Activated B cell treated with CpG ODN at 0.5 μM for 24 hours (primary cell): Measurements from ENCODE around the gene DOC2B. TPM values are rescaled to one million over a fixed set of nuclear protein-coding genes. Genes with fewer than 3 reads are reported as not detected.

Experiments
- ATAC-seq: fragments of 200-7000 bp; cut with Tn5 transposase; one replicate; pipeline ENCODE4 v1.10.0; 2021; ENCODE audit warnings: low read depth, mild to moderate bottlenecking, moderate library complexity
- CTCF ChIA-PET: fragments of 350-600 bp; sonication (Branson Sonifier 250); formaldehyde crosslinking; loops from one replicate; lab custom pipeline; 2021; ENCODE audit warnings: antibody characterized with exemption; lab: Charles Lee
- POLR2A ChIA-PET: fragments of 350-600 bp; sonication (Branson Sonifier 250); formaldehyde crosslinking; loops from one replicate; lab custom pipeline; 2021; ENCODE audit warnings: antibody characterized with exemption; lab: Charles Lee
- DNase-seq: peaks from one replicate; pipeline ENCODE4 v3.0.0; 2022
- H3K27ac Mint-ChIP-seq: one replicate; pipeline ENCODE4 v1.8.0; 2020; ENCODE audit warnings: mixed read lengths
- H3K27me3 Mint-ChIP-seq: one replicate; pipeline ENCODE4 v1.8.0; 2021; ENCODE audit warnings: mixed read lengths
- H3K36me3 Mint-ChIP-seq: one replicate; pipeline ENCODE4 v1.8.0; 2021; ENCODE audit warnings: low read depth, mixed read lengths
- H3K4me1 Mint-ChIP-seq: one replicate; pipeline ENCODE4 v1.8.0; 2021; ENCODE audit warnings: mixed read lengths
- H3K4me3 Mint-ChIP-seq: one replicate; pipeline ENCODE4 v1.8.0; 2020; ENCODE audit warnings: mild to moderate bottlenecking, mixed read lengths
- H3K9me3 Mint-ChIP-seq: one replicate; pipeline ENCODE4 v1.8.0; 2020; ENCODE audit warnings: mixed read lengths
- CTCF ChIP-seq: fragments of 200-600 bp; IDR thresholded peaks from one replicate; pipeline ENCODE4 v1.8.0; 2022; ENCODE audit warnings: antibody characterized with exemption, mild to moderate bottlenecking
- intact Hi-C: fragments of 100-400 bp; cut with micrococcal nuclease; formaldehyde crosslinking; loops from one replicate; pipeline ENCODE4 v1.15.1; 2024
- total RNA-seq: library from RNA; stranded (reverse); gene quantifications from 2 replicates; pipeline ENCODE4 v1.2.3, GENCODE V29; 2022

Gene DOC2B
- total RNA-seq, 1 donor from 2014 or later: not detected

- Mint-ChIP-seq H3K4me1 (peaks cover 2% of the 10 kb centered on the region), H3K27me3 (peaks cover 40% of the 10 kb centered on the region), H3K27ac (no peak overlapping the region), H3K36me3 (no peaks in the 10 kb centered on the region), H3K4me3 (no peak overlapping the region), H3K9me3 (no peaks in the 10 kb centered on the region)
- ATAC-seq (no peak), DNase-seq (no peak)
- TF ChIP-seq CTCF: no peak
- intact Hi-C loops: no loop called here
- CTCF ChIA-PET: no interaction called here
- POLR2A ChIA-PET: no interaction called here
Observed at GRCh38 chr17:179781-180380, 1.6 kb downstream of the DOC2B start.

GRCh38 chr17:179066-179432 lies 2.4 kb downstream of the DOC2B start:
- no peak overlapping the region for H3K27ac Mint-ChIP-seq
- H3K4me1 Mint-ChIP-seq: peaks cover 2% of the 10 kb centered on the region
- H3K9me3 Mint-ChIP-seq: no peaks in the 10 kb centered on the region
- H3K4me3 Mint-ChIP-seq: no peak overlapping the region
- H3K36me3 Mint-ChIP-seq: no peaks in the 10 kb centered on the region
- H3K27me3 Mint-ChIP-seq: peaks cover 34% of the 10 kb centered on the region
- ChIA-PET CTCF (no interaction called here), POLR2A (no interaction called here)
- DNase-seq (no peak), ATAC-seq (no peak)
- no peak for TF ChIP-seq CTCF
- intact Hi-C loops: no loop called here

GRCh38 chr17:178292-179065 lies 3.0 kb downstream of the DOC2B start:
- H3K4me1 Mint-ChIP-seq: peaks cover 2% of the 10 kb centered on the region
- H3K4me3 Mint-ChIP-seq: no peak overlapping the region
- no peak for DNase-seq
- intact Hi-C loops: no loop called here
- TF ChIP-seq CTCF: no peak
- ChIA-PET CTCF (no interaction called here), POLR2A (no interaction called here)
- ATAC-seq: no peak
- H3K27me3 Mint-ChIP-seq: peaks cover 31% of the 10 kb centered on the region
- no peak overlapping the region for H3K27ac Mint-ChIP-seq
- H3K9me3 Mint-ChIP-seq: no peaks in the 10 kb centered on the region
- H3K36me3 Mint-ChIP-seq: no peaks in the 10 kb centered on the region

GRCh38 chr17:177762-178161 lies 3.7 kb downstream of the DOC2B start:
- Mint-ChIP-seq H3K36me3 (no peaks in the 10 kb centered on the region), H3K4me1 (peaks cover 2% of the 10 kb centered on the region), H3K4me3 (no peak overlapping the region), H3K27ac (no peak overlapping the region), H3K27me3 (peaks cover 24% of the 10 kb centered on the region), H3K9me3 (no peaks in the 10 kb centered on the region)
- TF ChIP-seq CTCF: no peak
- intact Hi-C loops: no loop called here
- no peak for ATAC-seq
- DNase-seq: no peak
- ChIA-PET POLR2A (no interaction called here), CTCF (no interaction called here)

GRCh38 chr17:177155-177554 lies 4.3 kb downstream of the DOC2B start:
- CTCF ChIA-PET: no interaction called here
- no peaks in the 10 kb centered on the region for H3K9me3 Mint-ChIP-seq

More at GRCh38 chr17:177155-177554, 4.3 kb downstream of the DOC2B start:
- ATAC-seq (no peak), DNase-seq (no peak)
- no peak for TF ChIP-seq CTCF
- no peak overlapping the region for H3K27ac Mint-ChIP-seq
- POLR2A ChIA-PET: no interaction called here
- H3K4me1 Mint-ChIP-seq: peaks cover under 1% of the 10 kb centered on the region
- intact Hi-C loops: no loop called here
- H3K4me3 Mint-ChIP-seq: no peak overlapping the region
- H3K27me3 Mint-ChIP-seq: peaks cover 23% of the 10 kb centered on the region
- no peaks in the 10 kb centered on the region for H3K36me3 Mint-ChIP-seq
